Prostate gland (tissue), 2 donors: ENCODE results near the gene RUNX2.

ENCODE experiments used
- CTCF ChIP-seq, 4 experiments: fragments of 200-600 bp in 2 of 4; fragments of 450-650 bp in 2 of 4; sonication (generic) in 2 of 4; IDR thresholded peaks; 1 replicate in 3 of 4; 2 replicates in 1 of 4; pipeline ENCODE4 v1.5.1; 2016 to 2019; ENCODE audit warnings: antibody characterized with exemption in 4 of 4, mild to moderate bottlenecking in 2 of 4, moderate library complexity in 2 of 4
- POLR2AphosphoS5 ChIP-seq: sonication (generic); formaldehyde crosslinking; IDR thresholded peaks from one replicate; pipeline ENCODE4 v1.6.1; 2017; ENCODE audit warnings: antibody characterized with exemption

GRCh38 chr6:45371924-45372573 lies 43.9 kb downstream of the RUNX2 start:
- TF ChIP-seq POLR2AphosphoS5 (no peak), CTCF (IDR thresholded peaks at IDR 0.05) (no peak)
